IPS DF 6.9 (cell line): Measurements from ENCODE around the gene SMPD4.
"Not testable (repeated sequence)": the region's sequence is repeated elsewhere in the genome, so short reads cannot be mapped to it uniquely, and the experiment has no call there.

ENCODE experiments used
- DNase-seq: peaks from one replicate; pipeline ENCODE4 v3.0.0-alpha.2; 2013; ENCODE audit warnings: low read depth, low spot score
- H3K27ac ChIP-seq: one replicate; pipeline ENCODE4 v1.5.1; 2013; ENCODE audit warnings: low read length, control low read depth
- H3K27me3 ChIP-seq: 2 replicates; pipeline ENCODE4 v1.6.1; 2013; ENCODE audit warnings: mild to moderate bottlenecking, low read length; ENCODE audit not compliant: control insufficient read depth, insufficient read depth
- H3K36me3 ChIP-seq: 2 replicates; pipeline ENCODE4 v1.6.1; 2013; ENCODE audit warnings: low read length; ENCODE audit not compliant: control insufficient read depth, insufficient read depth
- H3K4me1 ChIP-seq: 2 replicates; pipeline ENCODE4 v1.6.1; 2013; ENCODE audit warnings: low read length; ENCODE audit not compliant: control insufficient read depth, insufficient read depth
- H3K4me3 ChIP-seq: 2 replicates; pipeline ENCODE4 v1.5.1; 2013; ENCODE audit warnings: mild to moderate bottlenecking, low read length
- H3K9me3 ChIP-seq: 2 replicates; pipeline ENCODE4 v1.6.1; 2013; ENCODE audit warnings: low read length, inconsistent platforms; ENCODE audit not compliant: control insufficient read depth, insufficient read depth
- WGBS: extraction: QIAGEN DNeasy Blood & Tissue Kit; methylation state at CpG from one replicate; pipeline ENCODE4 v1.1.7; 2013; ENCODE audit warnings: mixed read lengths, missing lambda C conversion rate; ENCODE audit not compliant: insufficient read length, insufficient coverage; 5-methylcytosine and 5-hydroxymethylcytosine counted together

The SMPD4 gene

DNA sequence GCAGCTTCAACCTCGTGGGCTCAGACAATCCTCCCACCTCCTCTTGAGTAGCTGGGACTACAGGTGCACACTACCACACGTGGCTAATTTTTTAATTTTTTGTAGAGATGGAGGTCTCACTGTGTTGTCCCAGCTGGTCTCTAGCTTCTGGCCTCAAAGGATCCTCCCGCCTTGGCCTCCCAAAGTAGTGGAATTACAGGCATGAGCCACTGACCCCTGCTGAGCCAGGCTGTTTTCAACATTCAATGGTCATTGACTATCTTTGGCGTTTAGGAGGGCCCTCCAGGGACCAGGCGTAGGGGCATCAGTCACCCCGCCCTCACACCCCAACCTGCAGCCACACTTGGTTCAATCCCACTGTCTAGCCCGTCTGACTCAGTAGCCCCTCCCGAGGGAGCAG, 5.9 kb upstream of the SMPD4 start:
- Histone ChIP-seq H3K4me1 (no peaks in the 10 kb centered on the region), H3K9me3 (no peaks in the 10 kb centered on the region), H3K4me3 (no peak overlapping the region), H3K27me3 (no peaks in the 10 kb centered on the region), H3K36me3 (peaks cover 6% of the 10 kb centered on the region; the same call in 1 of the 2 replicates), H3K27ac (no peak overlapping the region)
- WGBS, result no CpG with 5 or more reads among the region's 8 CpGs
- DNase-seq, result no peak

DNA sequence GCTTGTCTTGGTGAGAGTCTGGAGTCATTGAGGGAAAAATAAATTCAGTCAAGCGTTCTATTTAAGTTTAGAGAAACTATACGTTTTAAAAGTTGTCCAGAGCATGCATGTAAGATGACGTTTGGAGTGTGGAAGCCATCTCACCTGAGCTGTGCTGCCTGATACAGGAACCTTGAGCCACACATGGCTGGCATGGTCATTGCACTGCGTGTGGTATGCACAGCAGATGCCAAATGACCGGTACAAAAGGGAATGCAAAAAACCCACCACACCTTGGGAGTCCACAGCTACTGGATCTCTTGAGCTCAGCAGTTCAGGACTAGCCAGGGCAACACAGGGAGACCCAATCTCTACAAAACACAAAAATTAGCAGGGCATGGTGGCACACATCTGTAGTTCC, 5.0 kb upstream of the SMPD4 start:
- Histone ChIP-seq H3K27ac (no peak overlapping the region), H3K27me3 (no peaks in the 10 kb centered on the region), H3K36me3 (peaks cover 6% of the 10 kb centered on the region; the same call in 1 of the 2 replicates), H3K4me1 (no peaks in the 10 kb centered on the region), H3K4me3 (no peak overlapping the region), H3K9me3 (no peaks in the 10 kb centered on the region)
- no CpG with 5 or more reads among the region's 5 CpGs for WGBS
- DNase-seq, result no peak

DNA sequence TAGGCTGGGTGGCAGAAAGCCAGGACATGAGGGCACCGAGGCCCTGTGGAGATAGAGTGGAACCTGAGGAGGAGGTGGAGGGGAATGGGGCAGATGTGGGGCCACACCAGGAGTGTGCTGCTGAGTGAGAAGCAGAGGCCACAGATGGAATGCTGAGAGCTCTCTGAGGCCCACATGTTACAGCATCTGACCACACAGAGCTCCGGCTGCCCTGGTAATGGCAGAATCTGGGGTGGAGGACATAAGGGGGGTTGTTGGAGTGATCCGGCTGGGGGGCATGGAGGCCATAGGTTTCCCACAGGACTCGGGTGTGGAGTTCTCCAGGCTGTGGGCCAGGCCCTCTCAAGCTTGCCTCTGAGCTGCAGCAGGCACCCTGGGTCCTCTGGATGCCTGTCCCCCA, 4.5 kb upstream of the SMPD4 start:
- no peak overlapping the region for H3K27ac ChIP-seq
- H3K36me3 ChIP-seq, result peaks cover 6% of the 10 kb centered on the region; the same call in 1 of the 2 replicates
- no peaks in the 10 kb centered on the region for H3K4me1 ChIP-seq
- H3K9me3 ChIP-seq, result no peaks in the 10 kb centered on the region
- no peak overlapping the region for H3K4me3 ChIP-seq
- whole genome bisulfite sequencing, result no CpG with 5 or more reads among the region's 4 CpGs
- no peaks in the 10 kb centered on the region for H3K27me3 ChIP-seq
- DNase-seq, result no peak

DNA sequence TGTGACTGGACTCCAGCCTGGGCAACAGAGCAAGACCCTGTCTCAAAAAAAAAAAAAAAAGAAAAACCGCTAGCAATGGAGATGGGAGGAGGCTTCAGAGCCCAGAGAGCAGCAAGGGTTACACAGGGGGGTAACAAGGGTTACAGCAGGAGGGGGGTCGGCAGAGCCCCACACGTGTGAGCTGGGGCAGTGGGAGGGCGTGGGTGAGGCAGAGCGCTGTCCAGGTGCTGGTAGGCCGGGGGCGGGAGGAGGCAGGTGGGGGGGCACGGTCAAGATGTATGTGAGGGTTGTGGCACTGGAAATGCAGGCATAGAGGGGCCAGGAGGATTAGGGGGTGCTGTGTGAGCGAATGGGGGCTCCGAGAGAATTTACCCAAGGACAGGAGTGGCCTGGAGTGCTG, 4.0 kb upstream of the SMPD4 start:
- H3K4me3 ChIP-seq, result no peak overlapping the region
- DNase-seq, result no peak
- peaks cover 6% of the 10 kb centered on the region; the same call in 1 of the 2 replicates for H3K36me3 ChIP-seq
- no peak overlapping the region for H3K27ac ChIP-seq
- no peaks in the 10 kb centered on the region for H3K27me3 ChIP-seq
- no peaks in the 10 kb centered on the region for H3K4me1 ChIP-seq
- WGBS, result no CpG with 5 or more reads among the region's 10 CpGs
- no peaks in the 10 kb centered on the region for H3K9me3 ChIP-seq

GRCh38 chr2:130183512-130184373, 2.3 kb upstream of the SMPD4 start:
- no CpG with 5 or more reads among the region's 26 CpGs for WGBS
- no peak overlapping the region for H3K4me3 ChIP-seq
- DNase-seq, result no peak
- H3K9me3 ChIP-seq, result no peaks in the 10 kb centered on the region
- no peak overlapping the region for H3K27ac ChIP-seq
- no peaks in the 10 kb centered on the region for H3K4me1 ChIP-seq
- H3K27me3 ChIP-seq, result no peaks in the 10 kb centered on the region
- H3K36me3 ChIP-seq, result peaks cover 6% of the 10 kb centered on the region; the same call in 1 of the 2 replicates

GRCh38 chr2:130182826-130183511, 1.6 kb upstream of the SMPD4 start:
- DNase-seq, H3K27me3 ChIP-seq: not testable (repeated sequence)
- WGBS, result no CpG with 5 or more reads among the region's 23 CpGs

GRCh38 chr2:130181880-130182682, 679 bp upstream of the SMPD4 start, which contains the start of gene MZT2B:
Gene MZT2B (plus strand): TSS chr2:130182262. CDS start chr2:130182283, 21 bp downstream.
- no CpG with 5 or more reads among the region's 86 CpGs for WGBS
- H3K27ac ChIP-seq, H3K9me3 ChIP-seq, H3K27me3 ChIP-seq, H3K4me1 ChIP-seq, H3K36me3 ChIP-seq: not testable (repeated sequence)
- peak within 1 kb of the TSS; percentile 80 for H3K4me3 ChIP-seq
- peak; percentile 52 for DNase-seq

More at GRCh38 chr2:130182826-130183511, 1.6 kb upstream of the SMPD4 start:
- not testable (repeated sequence) for H3K36me3 ChIP-seq, H3K27ac ChIP-seq, H3K9me3 ChIP-seq, H3K4me1 ChIP-seq
- peak overlapping the region; percentile 37; the same call in 1 of the 2 replicates for H3K4me3 ChIP-seq

DNA sequence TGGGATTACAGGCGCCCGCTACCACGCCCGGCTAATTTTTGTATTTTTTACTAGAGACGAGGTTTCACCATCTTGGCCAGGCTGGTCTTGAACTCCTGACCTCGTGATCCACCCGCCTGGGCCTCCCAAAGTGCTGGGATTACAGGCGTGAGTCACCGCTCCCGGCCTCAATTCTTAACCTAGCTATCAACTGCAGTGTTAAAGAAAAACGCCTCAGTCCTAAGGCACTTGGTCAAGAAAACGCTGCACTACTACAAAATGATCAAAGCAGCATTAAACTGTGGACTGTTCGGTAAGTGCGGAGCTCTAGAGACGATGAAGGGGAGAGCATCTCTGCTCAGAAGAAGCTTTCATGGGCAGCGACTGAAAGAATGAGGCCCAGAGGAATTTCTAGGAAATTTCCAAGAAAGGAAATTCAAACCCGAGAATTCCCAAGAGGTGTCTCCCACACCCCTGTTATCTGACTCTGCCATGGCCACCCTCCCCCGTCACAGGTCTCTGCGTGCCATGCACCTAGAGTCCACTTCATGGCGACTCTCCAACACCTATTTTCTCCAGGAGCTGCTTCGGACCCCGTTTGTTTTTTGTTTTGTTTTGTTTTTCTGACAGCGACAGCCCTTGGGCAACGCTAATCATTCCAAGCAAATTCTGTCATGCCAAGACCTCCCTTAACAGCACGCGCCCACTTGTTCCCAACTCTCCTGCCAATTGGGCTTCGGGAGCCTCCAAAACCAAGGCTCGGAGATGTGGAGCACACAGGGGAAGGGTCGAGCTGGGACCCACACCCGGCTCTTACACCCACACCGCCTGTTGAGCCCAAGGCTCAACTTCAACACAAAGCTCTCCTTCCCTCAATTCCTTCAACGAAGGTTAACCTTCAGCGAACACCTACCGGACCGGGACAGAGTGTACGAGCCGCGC, 738 bp downstream of the SMPD4 start:
- H3K4me1 ChIP-seq, H3K27me3 ChIP-seq, H3K9me3 ChIP-seq, H3K36me3 ChIP-seq, H3K27ac ChIP-seq, DNase-seq: not testable (repeated sequence)
- peak overlapping the region; percentile 80 for H3K4me3 ChIP-seq
- WGBS, result no CpG with 5 or more reads among the region's 38 CpGs

DNA sequence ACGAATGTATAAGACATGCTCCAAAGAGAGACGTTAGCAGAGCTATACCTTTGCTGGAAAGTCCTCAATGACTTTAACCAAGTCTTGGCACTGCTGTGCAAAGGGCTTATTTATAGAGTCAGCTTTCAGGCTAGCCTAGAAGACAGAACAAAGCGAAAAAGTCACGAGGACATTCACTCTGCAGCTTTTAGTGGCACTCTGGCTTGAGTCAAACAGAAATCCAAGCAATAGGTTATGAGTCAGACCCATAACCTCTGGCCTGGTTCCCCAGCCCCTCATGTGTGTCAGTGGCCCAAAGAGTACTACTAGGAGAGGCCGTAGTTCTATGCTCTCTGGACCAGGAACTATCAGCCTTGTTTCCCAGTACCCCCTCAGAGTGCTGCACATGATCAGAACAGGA, 6.5 kb downstream of the SMPD4 start:
- not testable (repeated sequence) for DNase-seq, H3K27ac ChIP-seq, H3K9me3 ChIP-seq, H3K4me1 ChIP-seq, H3K36me3 ChIP-seq, H3K4me3 ChIP-seq, H3K27me3 ChIP-seq
- no CpG with 5 or more reads among the region's 5 CpGs for WGBS
